ENCODE data around the gene MAPT. TPM values are rescaled to one million over a fixed set of nuclear protein-coding genes. Genes with fewer than 3 reads are reported as not detected.

Gene MAPT
- total RNA-seq, 4 donors from 2014 or later, result 1.7 to 2.3 (median 1.8) TPM

- Histone ChIP-seq H3K36me3 (no peaks in the 10 kb centered on the region), H3K4me1 (no peaks in the 10 kb centered on the region), H3K9me3 (no peaks in the 10 kb centered on the region), H3K27me3 (no peaks in the 10 kb centered on the region), H3K4me3 (no peak overlapping the region), H3K27ac (no peak overlapping the region)
- in situ Hi-C loops (cut with MboI; ENCODE audit: low pct_ligation_motif_present in 1 of 4, low pct_unique_long_range_greater_than_20kb in 1 of 4, low sequenced_read_pairs in 3 of 4) (no loop called here), intact Hi-C loops (cut with DNase I; ENCODE audit: low total_unique reads) (no loop called here)
- DNase-seq, result no peak
- 85% methylated on average over 10 of the region's 10 CpGs; no CpG with 5 or more reads in 1 of the 2 donors for WGBS, 2 donors (ENCODE audit: low coverage in 1 of 2)
- TF ChIP-seq POLR2AphosphoS5 (IDR thresholded peaks at IDR 0.05), result no peak
- TF ChIP-seq, protein P1, sequence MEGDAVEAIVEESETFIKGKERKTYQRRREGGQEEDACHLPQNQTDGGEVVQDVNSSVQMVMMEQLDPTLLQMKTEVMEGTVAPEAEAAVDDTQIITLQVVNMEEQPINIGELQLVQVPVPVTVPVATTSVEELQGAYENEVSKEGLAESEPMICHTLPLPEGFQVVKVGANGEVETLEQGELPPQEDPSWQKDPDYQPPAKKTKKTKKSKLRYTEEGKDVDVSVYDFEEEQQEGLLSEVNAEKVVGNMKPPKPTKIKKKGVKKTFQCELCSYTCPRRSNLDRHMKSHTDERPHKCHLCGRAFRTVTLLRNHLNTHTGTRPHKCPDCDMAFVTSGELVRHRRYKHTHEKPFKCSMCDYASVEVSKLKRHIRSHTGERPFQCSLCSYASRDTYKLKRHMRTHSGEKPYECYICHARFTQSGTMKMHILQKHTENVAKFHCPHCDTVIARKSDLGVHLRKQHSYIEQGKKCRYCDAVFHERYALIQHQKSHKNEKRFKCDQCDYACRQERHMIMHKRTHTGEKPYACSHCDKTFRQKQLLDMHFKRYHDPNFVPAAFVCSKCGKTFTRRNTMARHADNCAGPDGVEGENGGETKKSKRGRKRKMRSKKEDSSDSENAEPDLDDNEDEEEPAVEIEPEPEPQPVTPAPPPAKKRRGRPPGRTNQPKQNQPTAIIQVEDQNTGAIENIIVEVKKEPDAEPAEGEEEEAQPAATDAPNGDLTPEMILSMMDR (IDR thresholded peaks at IDR 0.05), result no peak
- TF ChIP-seq POLR2A (IDR thresholded peaks at IDR 0.05), result no peak
- no peak for TF ChIP-seq EP300 (IDR thresholded peaks at IDR 0.05; ENCODE audit: low read depth)
These were observed 97.0 kb downstream of the MAPT start for GRCh38 chr17:45991341-45991740.

- no peak for DNase-seq
- no peaks in the 10 kb centered on the region for H3K9me3 ChIP-seq
- 67 to 79% methylated on average over 2 to 6 of the region's 6 CpGs for WGBS, 2 donors (ENCODE audit: low coverage in 1 of 2)
- no peak overlapping the region for H3K4me3 ChIP-seq
- TF ChIP-seq POLR2AphosphoS5 (IDR thresholded peaks at IDR 0.05) (no peak), POLR2A (IDR thresholded peaks at IDR 0.05) (no peak), EP300 (IDR thresholded peaks at IDR 0.05; ENCODE audit: low read depth) (no peak)
- TF ChIP-seq, protein P1 (IDR thresholded peaks at IDR 0.05), result no peak
- in situ Hi-C loops (cut with MboI; ENCODE audit: low pct_ligation_motif_present in 1 of 4, low pct_unique_long_range_greater_than_20kb in 1 of 4, low sequenced_read_pairs in 3 of 4), result no loop called here
- H3K27ac ChIP-seq, result no peak overlapping the region
- no peaks in the 10 kb centered on the region for H3K36me3 ChIP-seq
- H3K4me1 ChIP-seq, result no peaks in the 10 kb centered on the region
- intact Hi-C loops (cut with DNase I; ENCODE audit: low total_unique reads), result no loop called here
- no peaks in the 10 kb centered on the region for H3K27me3 ChIP-seq
These were observed 97.8 kb downstream of the MAPT start for GRCh38 chr17:45992175-45992574.

DNA sequence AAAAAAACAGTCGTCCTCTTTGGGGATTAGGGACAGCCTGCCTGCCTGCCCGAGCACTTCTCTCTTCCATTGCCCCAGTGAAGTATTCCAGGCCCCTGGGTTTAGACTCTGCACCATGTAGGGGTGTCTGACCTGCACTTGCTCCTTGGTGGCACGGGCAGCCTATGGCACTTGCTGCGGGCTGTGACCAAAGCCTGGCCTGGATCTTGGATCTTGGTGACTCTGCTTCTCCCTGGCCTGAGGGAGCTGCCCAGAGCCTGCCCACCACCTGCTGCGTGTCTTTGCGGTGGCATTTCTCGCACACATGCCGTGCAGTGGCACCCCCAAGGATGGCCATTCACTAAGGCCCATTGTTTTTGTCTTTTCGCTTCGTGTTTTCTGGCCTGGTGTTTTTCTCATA, 98.5 kb downstream of the MAPT start:
- no peak for TF ChIP-seq POLR2A (IDR thresholded peaks at IDR 0.05)
- no peak for TF ChIP-seq EP300 (IDR thresholded peaks at IDR 0.05; ENCODE audit: low read depth)
- TF ChIP-seq, protein P1 (IDR thresholded peaks at IDR 0.05), result no peak
- TF ChIP-seq POLR2AphosphoS5 (IDR thresholded peaks at IDR 0.05), result no peak
- H3K4me1 ChIP-seq, result no peaks in the 10 kb centered on the region
- H3K4me3 ChIP-seq, result no peak overlapping the region
- no peak overlapping the region for H3K27ac ChIP-seq
- no peak for DNase-seq
- no peaks in the 10 kb centered on the region for H3K9me3 ChIP-seq
- H3K27me3 ChIP-seq, result no peaks in the 10 kb centered on the region
- 81 to 85% methylated on average over 6 to 10 of the region's 10 CpGs for WGBS, 2 donors (ENCODE audit: low coverage in 1 of 2)
- H3K36me3 ChIP-seq, result no peaks in the 10 kb centered on the region
- in situ Hi-C loops (cut with MboI; ENCODE audit: low pct_ligation_motif_present in 1 of 4, low pct_unique_long_range_greater_than_20kb in 1 of 4, low sequenced_read_pairs in 3 of 4) (no loop called here), intact Hi-C loops (cut with DNase I; ENCODE audit: low total_unique reads) (no loop called here)

DNA sequence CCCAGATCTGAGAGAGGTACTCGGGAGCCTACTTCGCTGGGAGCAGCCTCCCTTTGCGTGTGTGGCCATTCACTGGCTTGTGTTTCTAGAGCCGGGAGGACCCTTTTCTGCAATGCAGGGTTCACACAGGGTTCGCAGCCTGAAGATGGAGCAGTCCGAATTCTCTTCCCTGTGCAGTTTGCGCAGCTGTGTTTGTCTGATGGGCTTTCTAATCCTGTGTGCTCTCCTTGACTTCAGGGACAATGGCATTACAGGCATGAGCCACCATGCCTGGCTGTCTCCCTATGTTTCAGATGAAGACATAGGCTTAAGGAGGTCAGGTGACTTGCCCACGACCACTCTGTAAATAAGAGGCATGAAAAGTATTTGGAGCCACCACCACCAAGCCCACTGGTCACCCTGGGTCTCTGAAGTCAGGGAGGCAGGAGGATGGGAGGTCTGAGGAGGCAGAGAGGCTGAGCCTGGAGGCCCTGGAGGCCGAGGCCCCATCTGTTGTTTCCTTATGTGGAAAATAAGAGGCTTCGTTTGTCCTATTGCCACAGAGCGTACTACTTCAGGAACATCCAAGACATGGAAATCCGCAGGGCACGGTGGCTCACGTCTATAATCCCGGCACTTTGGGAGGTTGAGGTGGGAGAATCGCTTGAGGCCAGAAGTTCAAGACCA, 99.7 kb downstream of the MAPT start:
- in situ Hi-C loops (cut with MboI; ENCODE audit: low pct_ligation_motif_present in 1 of 4, low pct_unique_long_range_greater_than_20kb in 1 of 4, low sequenced_read_pairs in 3 of 4) (no loop called here), intact Hi-C loops (cut with DNase I; ENCODE audit: low total_unique reads) (no loop called here)
- no peaks in the 10 kb centered on the region for H3K9me3 ChIP-seq

More for the DNA sequence above, 99.7 kb downstream of the MAPT start:
- WGBS, 2 donors (ENCODE audit: low coverage in 1 of 2), result 86 to 100% methylated on average over 1 to 16 of the region's 16 CpGs
- Histone ChIP-seq H3K27me3 (no peaks in the 10 kb centered on the region), H3K27ac (no peak overlapping the region), H3K4me3 (no peak overlapping the region), H3K36me3 (no peaks in the 10 kb centered on the region), H3K4me1 (no peaks in the 10 kb centered on the region)
- no peak for DNase-seq
- TF ChIP-seq EP300 (IDR thresholded peaks at IDR 0.05; ENCODE audit: low read depth) (no peak), POLR2A (IDR thresholded peaks at IDR 0.05) (no peak), POLR2AphosphoS5 (IDR thresholded peaks at IDR 0.05) (no peak)
- TF ChIP-seq, protein P1 (IDR thresholded peaks at IDR 0.05), result no peak
